H9 (cell line): ENCODE measurements around the gene TMEM245. TPM values are rescaled to one million over a fixed set of nuclear protein-coding genes. Genes with fewer than 3 reads are reported as not detected.

Experiments
- DNase-seq: peaks from one replicate; pipeline ENCODE4 v3.0.0-alpha.2; 2017
- H2AFZ ChIP-seq: one replicate; pipeline ENCODE4 v1.6.1; 2013; ENCODE audit warnings: mild to moderate bottlenecking, low read length, control low read depth, moderate library complexity
- H2AK5ac ChIP-seq: 2 replicates; pipeline ENCODE4 v1.6.1; 2013; ENCODE audit warnings: low read length, control low read depth, mixed read lengths; ENCODE audit not compliant: insufficient read length
- H2BK120ac ChIP-seq: one replicate; pipeline ENCODE4 v1.6.1; 2013; ENCODE audit warnings: low read depth, mild to moderate bottlenecking, low read length, control low read depth, inconsistent platforms; ENCODE audit not compliant: poor library complexity, severe bottlenecking
- H2BK12ac ChIP-seq: 2 replicates; pipeline ENCODE4 v1.6.1; 2013; ENCODE audit warnings: low read length, control low read depth, mixed read lengths, low read depth; ENCODE audit not compliant: insufficient read length
- H2BK15ac ChIP-seq: 2 replicates; pipeline ENCODE4 v1.6.1; 2013; ENCODE audit warnings: low read depth, low read length, control low read depth
- H2BK20ac ChIP-seq: one replicate; pipeline ENCODE4 v1.6.1; 2013; ENCODE audit warnings: low read depth, mild to moderate bottlenecking, low read length, control low read depth, inconsistent platforms; ENCODE audit not compliant: poor library complexity, severe bottlenecking
- H2BK5ac ChIP-seq: 2 replicates; pipeline ENCODE4 v1.6.1; 2013; ENCODE audit warnings: low read length, control low read depth, mixed read lengths; ENCODE audit not compliant: insufficient read length
- H3K14ac ChIP-seq: 2 replicates; pipeline ENCODE4 v1.6.1; 2013; ENCODE audit warnings: low read length, control low read depth; ENCODE audit not compliant: insufficient read depth
- H3K18ac ChIP-seq: 2 replicates; pipeline ENCODE4 v1.6.1; 2013; ENCODE audit warnings: low read depth, mild to moderate bottlenecking, mixed read lengths, low read length, control low read depth; ENCODE audit not compliant: insufficient read length
- H3K23ac ChIP-seq: 2 replicates; pipeline ENCODE4 v1.6.1; 2013; ENCODE audit warnings: low read length, control low read depth, mixed read lengths, low read depth; ENCODE audit not compliant: insufficient read length
- H3K23me2 ChIP-seq: 2 replicates; pipeline ENCODE4 v1.6.1; 2013; ENCODE audit warnings: low read depth, mild to moderate bottlenecking, mixed read lengths, low read length, control low read depth; ENCODE audit not compliant: insufficient read length, poor library complexity, severe bottlenecking
- H3K27ac ChIP-seq: 2 replicates; pipeline ENCODE4 v1.5.1; 2013; ENCODE audit warnings: low read length, control low read depth, mixed read lengths, low read depth; ENCODE audit not compliant: insufficient read length
- H3K27me3 ChIP-seq: 2 replicates; pipeline ENCODE4 v1.6.1; 2013; ENCODE audit warnings: low read length, control low read depth, inconsistent platforms; ENCODE audit not compliant: insufficient read depth
- H3K4ac ChIP-seq: 2 replicates; pipeline ENCODE4 v1.6.1; 2013; ENCODE audit warnings: low read depth, mild to moderate bottlenecking, control low read depth, inconsistent platforms, low read length, moderate library complexity
- H3K4me1 ChIP-seq: 2 replicates; pipeline ENCODE4 v1.6.1; 2013; ENCODE audit warnings: low read length, control low read depth, inconsistent platforms; ENCODE audit not compliant: insufficient read depth
- H3K4me2 ChIP-seq: 2 replicates; pipeline ENCODE4 v1.6.1; 2013; ENCODE audit warnings: low read length, control low read depth, mixed read lengths; ENCODE audit not compliant: insufficient read length, insufficient read depth
- H3K56ac ChIP-seq: 2 replicates; pipeline ENCODE4 v1.6.1; 2013; ENCODE audit warnings: low read depth, mild to moderate bottlenecking, mixed read lengths, low read length, control low read depth; ENCODE audit not compliant: insufficient read length
- H3K79me1 ChIP-seq: 2 replicates; pipeline ENCODE4 v1.6.1; 2013; ENCODE audit warnings: low read depth, mild to moderate bottlenecking, moderate library complexity, low read length, control low read depth, inconsistent platforms; ENCODE audit not compliant: insufficient read depth, poor library complexity, severe bottlenecking
- H3K79me2 ChIP-seq: 2 replicates; pipeline ENCODE4 v1.6.1; 2013; ENCODE audit warnings: low read length, control low read depth, inconsistent platforms; ENCODE audit not compliant: insufficient read depth
- H3K9ac ChIP-seq: 2 replicates; pipeline ENCODE4 v1.6.1; 2013; ENCODE audit warnings: low read length, control low read depth, mixed read lengths; ENCODE audit not compliant: insufficient read length; ENCODE audit errors: extremely low read depth
- H3K9me3 ChIP-seq: one replicate; pipeline ENCODE4 v1.6.1; 2013; ENCODE audit warnings: low read depth, low read length, inconsistent platforms; ENCODE audit not compliant: control insufficient read depth
- H3T11ph ChIP-seq: one replicate; pipeline ENCODE4 v1.6.1; 2013; ENCODE audit warnings: mild to moderate bottlenecking, low read length, control low read depth, inconsistent platforms
- H4K20me1 ChIP-seq: one replicate; pipeline ENCODE4 v1.6.1; 2013; ENCODE audit not compliant: control insufficient read depth, insufficient read length, insufficient read depth
- H4K5ac ChIP-seq: 2 replicates; pipeline ENCODE4 v1.6.1; 2013; ENCODE audit warnings: low read depth, mild to moderate bottlenecking, mixed read lengths, low read length, control low read depth; ENCODE audit not compliant: insufficient read length
- H4K8ac ChIP-seq: replicated peaks from 2 replicates; pipeline ENCODE4 v1.6.1; 2013; ENCODE audit warnings: low read length, control low read depth, mixed read lengths, low read depth; ENCODE audit not compliant: insufficient read length
- H4K91ac ChIP-seq: 2 replicates; pipeline ENCODE4 v1.6.1; 2013; ENCODE audit warnings: low read depth, mild to moderate bottlenecking, moderate library complexity, mixed read lengths, low read length, control low read depth; ENCODE audit not compliant: insufficient read length
- H3K27ac Mint-ChIP-seq, 3 experiments: 2 replicates in 2 of 3; 3 replicates in 1 of 3; pipeline ENCODE4 v1.8.0; 2020 to 2021; ENCODE audit warnings: mixed read lengths in 3 of 3, mild to moderate bottlenecking in 1 of 3, moderate library complexity in 1 of 3
- H3K27me3 Mint-ChIP-seq: 2 replicates; pipeline ENCODE4 v1.8.0; 2021; ENCODE audit warnings: low read depth, mild to moderate bottlenecking, moderate library complexity, mixed read lengths
- H3K36me3 Mint-ChIP-seq, 3 experiments: 2 replicates in 2 of 3; 3 replicates in 1 of 3; pipeline ENCODE4 v1.8.0; 2020 to 2021; ENCODE audit warnings: low read depth in 3 of 3, mixed read lengths in 3 of 3; ENCODE audit not compliant: insufficient read depth in 1 of 3
- H3K4me1 Mint-ChIP-seq, 2 experiments: 2 replicates each; pipeline ENCODE4 v1.8.0; 2020; ENCODE audit warnings: mixed read lengths in 2 of 2
- H3K4me3 Mint-ChIP-seq, 2 experiments: 2 replicates in 1 of 2; 3 replicates in 1 of 2; pipeline ENCODE4 v1.8.0; 2020 to 2021; ENCODE audit warnings: mild to moderate bottlenecking in 2 of 2, mixed read lengths in 2 of 2, moderate library complexity in 1 of 2
- H3K9me3 Mint-ChIP-seq, 2 experiments: 2 replicates in 1 of 2; 3 replicates in 1 of 2; pipeline ENCODE4 v1.8.0; 2020; ENCODE audit warnings: mild to moderate bottlenecking in 2 of 2, mixed read lengths in 2 of 2, moderate library complexity in 1 of 2
- CTCF ChIP-seq: fragments of 200-600 bp; sonication (generic); conservative IDR thresholded peaks from 3 replicates; pipeline ENCODE4 v1.8.0; 2021; ENCODE audit warnings: antibody characterized with exemption, mild to moderate bottlenecking
- WGBS: extraction: QIAGEN DNeasy Blood & Tissue Kit; methylation state at CpG from one replicate; pipeline ENCODE4 v1.1.7; 2013; ENCODE audit warnings: missing lambda C conversion rate, low lambda C conversion rate, mixed read lengths; ENCODE audit not compliant: insufficient read length; ENCODE audit errors: extremely low coverage; 5-methylcytosine and 5-hydroxymethylcytosine counted together
- total RNA-seq: library from RNA; stranded (reverse); gene quantifications from 2 replicates; pipeline ENCODE4 v1.2.1, GENCODE V29; 2021

The TMEM245 gene
- total RNA-seq, 1 experiment from 2014 or later = 37.9 TPM

GRCh38 chr9:109114670-109115069 is 5.1 kb downstream of the TMEM245 start:
- Histone ChIP-seq H3K4me2 (no peak overlapping the region), H2AFZ (no peak overlapping the region), H4K5ac (no peak overlapping the region), H2BK20ac (no peak overlapping the region), H3K4ac (no peak overlapping the region), H4K8ac (no peak overlapping the region), H3K27ac (no peak overlapping the region), H2BK5ac (no peak overlapping the region), H2AK5ac (no peak overlapping the region), H3K79me1 (peaks cover 14% of the 10 kb centered on the region), H3K14ac (no peak overlapping the region), H2BK12ac (no peak overlapping the region), H4K91ac (no peak overlapping the region), H3K23me2 (peaks cover 9% of the 10 kb centered on the region), H3K18ac (no peak overlapping the region), H3K27me3 (no peaks in the 10 kb centered on the region), H2BK120ac (no peak overlapping the region), H3T11ph (no peak overlapping the region), H3K9me3 (no peaks in the 10 kb centered on the region), H4K20me1 (no peaks in the 10 kb centered on the region), H3K9ac (no peak overlapping the region), H3K23ac (no peak overlapping the region), H2BK15ac (no peak overlapping the region), H3K56ac (no peak overlapping the region), H3K79me2 (peaks cover 52% of the 10 kb centered on the region; the same call in 1 of the 2 replicates), H3K4me1 (peaks cover 7% of the 10 kb centered on the region)
- TF ChIP-seq CTCF = no peak
- peaks cover 38 to 58% of the 10 kb centered on the region in 2 experiments for H3K4me1 Mint-ChIP-seq
- no CpG with 5 or more reads among the region's 3 CpGs for WGBS
- peak overlapping the region; percentile 5 to 72 (median 38); a peak in 3 of 7 replicates for H3K27ac Mint-ChIP-seq
- H3K9me3 Mint-ChIP-seq = 0 out of 5 replicates have a peak, but pooled peaks cover 0 to 3% of the 10 kb centered on the region in 2 experiments
- no peak for DNase-seq
- H3K36me3 Mint-ChIP-seq = peaks cover 13 to 15% (median 14%) of the 10 kb centered on the region in 3 experiments; a peak in 6 of 7 replicates
- no peaks in the 10 kb centered on the region for H3K27me3 Mint-ChIP-seq
- no peak overlapping the region; a peak in 1 of 5 replicates for H3K4me3 Mint-ChIP-seq
